HG03108 (cell line): ENCODE data around the gene SIRT7.
A peak's percentile ranks its signal among the peaks of the same experiment; 100 is the strongest.

ENCODE experiments used
- ATAC-seq: cut with Tn5 transposase; IDR thresholded peaks from one replicate; pipeline ENCODE4 v1.9.1; 2021; ENCODE audit warnings: moderate library complexity; ENCODE audit not compliant: unreplicated experiment

Gene SIRT7

GRCh38 chr17:81906476-81907218 is 11.3 kb downstream of the SIRT7 start:
- ATAC-seq: no peak

- no peak for ATAC-seq
Observed at GRCh38 chr17:81905993-81906392, 12.0 kb downstream of the SIRT7 start.

- no peak for ATAC-seq
Observed at GRCh38 chr17:81905424-81905875, 12.5 kb downstream of the SIRT7 start.

- ATAC-seq: no peak
Observed at GRCh38 chr17:81904600-81905423, 13.2 kb downstream of the SIRT7 start.

- ATAC-seq: no peak
Observed at GRCh38 chr17:81903896-81904599, 13.9 kb downstream of the SIRT7 start.

- ATAC-seq: no peak
Observed at GRCh38 chr17:81903415-81903831, 14.6 kb downstream of the SIRT7 start.

GRCh38 chr17:81902653-81903414 is 15.1 kb downstream of the SIRT7 start:
- no peak for ATAC-seq

- ATAC-seq: no peak
Observed at GRCh38 chr17:81902023-81902652, 15.8 kb downstream of the SIRT7 start, which contains the start of gene NPB. NPB (plus strand) TSS chr17:81902238; CDS start chr17:81902278, 40 bp downstream.

GRCh38 chr17:81901167-81902022 is 16.6 kb downstream of the SIRT7 start:
- ATAC-seq: no peak

- no peak for ATAC-seq
Observed at GRCh38 chr17:81900181-81900820, 17.7 kb downstream of the SIRT7 start.

GRCh38 chr17:81899514-81900166 is 18.3 kb downstream of the SIRT7 start:
- no peak for ATAC-seq

GRCh38 chr17:81898885-81899284 is 19.1 kb downstream of the SIRT7 start:
- ATAC-seq: no peak

GRCh38 chr17:81898029-81898866 is 19.7 kb downstream of the SIRT7 start:
- ATAC-seq: no peak

GRCh38 chr17:81895400-81895799 is 22.6 kb downstream of the SIRT7 start:
- ATAC-seq: no peak

- ATAC-seq: no peak
Observed at GRCh38 chr17:81891303-81891552, 26.7 kb downstream of the SIRT7 start.

- peak; percentile 11 for ATAC-seq
Observed at GRCh38 chr17:81890447-81891302, 27.3 kb downstream of the SIRT7 start.

- no peak for ATAC-seq
Observed at GRCh38 chr17:81889602-81890001, 28.4 kb downstream of the SIRT7 start.
